ENCODE measurements around the gene NUMB. TPM values are rescaled to one million over a fixed set of nuclear protein-coding genes. Genes with fewer than 3 reads are reported as not detected.

NUMB gene
- total and polyA plus RNA-seq, 12 donors: 18.9 to 42.6 (median 32.0) TPM

GRCh38 chr14:73236157-73236556, 222.2 kb downstream of the NUMB start:
- no peak for ATAC-seq
- intact Hi-C loops (cut with DNase I): no loop called here
- DNase-seq: no peak
- Histone ChIP-seq H3K4me3 (no peak overlapping the region), H3K27me3 (peaks cover 9 to 88% (median 63%) of the 10 kb centered on the region in 7 donors), H3K36me3 (no peaks in the 10 kb centered on the region), H3K27ac (no peak overlapping the region), H3K9me3 (no peaks in the 10 kb centered on the region), H3K4me1 (peaks cover 5 to 80% (median 32%) of the 10 kb centered on the region in 9 donors)
- TF ChIP-seq, protein P1, sequence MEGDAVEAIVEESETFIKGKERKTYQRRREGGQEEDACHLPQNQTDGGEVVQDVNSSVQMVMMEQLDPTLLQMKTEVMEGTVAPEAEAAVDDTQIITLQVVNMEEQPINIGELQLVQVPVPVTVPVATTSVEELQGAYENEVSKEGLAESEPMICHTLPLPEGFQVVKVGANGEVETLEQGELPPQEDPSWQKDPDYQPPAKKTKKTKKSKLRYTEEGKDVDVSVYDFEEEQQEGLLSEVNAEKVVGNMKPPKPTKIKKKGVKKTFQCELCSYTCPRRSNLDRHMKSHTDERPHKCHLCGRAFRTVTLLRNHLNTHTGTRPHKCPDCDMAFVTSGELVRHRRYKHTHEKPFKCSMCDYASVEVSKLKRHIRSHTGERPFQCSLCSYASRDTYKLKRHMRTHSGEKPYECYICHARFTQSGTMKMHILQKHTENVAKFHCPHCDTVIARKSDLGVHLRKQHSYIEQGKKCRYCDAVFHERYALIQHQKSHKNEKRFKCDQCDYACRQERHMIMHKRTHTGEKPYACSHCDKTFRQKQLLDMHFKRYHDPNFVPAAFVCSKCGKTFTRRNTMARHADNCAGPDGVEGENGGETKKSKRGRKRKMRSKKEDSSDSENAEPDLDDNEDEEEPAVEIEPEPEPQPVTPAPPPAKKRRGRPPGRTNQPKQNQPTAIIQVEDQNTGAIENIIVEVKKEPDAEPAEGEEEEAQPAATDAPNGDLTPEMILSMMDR (IDR thresholded peaks at IDR 0.05): no peak
- 71 to 81% methylated on average over 11 of the region's 11 CpGs for WGBS, 2 donors

GRCh38 chr14:73235531-73236155, 222.7 kb downstream of the NUMB start:
- peak in 1 of 8 donors; percentile 33 for ATAC-seq

GRCh38 chr14:73234586-73235394, 223.6 kb downstream of the NUMB start:
- DNase-seq: no peak
- H3K9me3 ChIP-seq: no peaks in the 10 kb centered on the region
- no peak for ATAC-seq
- H3K4me1 ChIP-seq: peaks cover 5 to 66% (median 29%) of the 10 kb centered on the region in 9 donors
- TF ChIP-seq, protein P1 (IDR thresholded peaks at IDR 0.05): no peak
- intact Hi-C loops (cut with DNase I): no loop called here
- H3K4me3 ChIP-seq: no peak overlapping the region
- WGBS, 2 donors: 86 to 90% methylated on average over 11 of the region's 11 CpGs
- no peak overlapping the region for H3K27ac ChIP-seq
- peaks cover 9 to 76% (median 53%) of the 10 kb centered on the region in 7 donors for H3K27me3 ChIP-seq
- H3K36me3 ChIP-seq: no peaks in the 10 kb centered on the region

More at GRCh38 chr14:73235531-73236155, 222.7 kb downstream of the NUMB start:
- intact Hi-C loops (cut with DNase I): no loop called here
- Histone ChIP-seq H3K4me3 (no peak overlapping the region), H3K4me1 (peaks cover 5 to 75% (median 32%) of the 10 kb centered on the region in 9 donors), H3K9me3 (no peaks in the 10 kb centered on the region), H3K27me3 (peaks cover 9 to 84% (median 62%) of the 10 kb centered on the region in 7 donors), H3K36me3 (no peaks in the 10 kb centered on the region), H3K27ac (no peak overlapping the region)
- 50 to 55% methylated on average over 6 of the region's 6 CpGs for WGBS, 2 donors
- no peak for DNase-seq
- TF ChIP-seq, protein P1 (IDR thresholded peaks at IDR 0.05): no peak

- peaks cover 9 to 68% (median 47%) of the 10 kb centered on the region in 7 donors for H3K27me3 ChIP-seq
- H3K4me1 ChIP-seq: peaks cover 5 to 60% (median 23%) of the 10 kb centered on the region in 9 donors
- WGBS, 2 donors: 85 to 87% methylated on average over 5 of the region's 5 CpGs
- H3K36me3 ChIP-seq: peaks cover 0 to 1% (median 0%) of the 10 kb centered on the region in 9 donors
- TF ChIP-seq, protein P1 (IDR thresholded peaks at IDR 0.05): no peak
- H3K4me3 ChIP-seq: no peak overlapping the region
- intact Hi-C loops (cut with DNase I): no loop called here
- ATAC-seq (no peak), DNase-seq (no peak)
- no peak overlapping the region for H3K27ac ChIP-seq
- H3K9me3 ChIP-seq: no peaks in the 10 kb centered on the region
Observed at GRCh38 chr14:73234029-73234428, 224.3 kb downstream of the NUMB start.

Data from heart right ventricle (tissue), 16 donors.